ENCODE data around the gene CES4A. TPM values are rescaled to one million over a fixed set of nuclear protein-coding genes. Genes with fewer than 3 reads are reported as not detected.

CES4A gene
- total RNA-seq, 1 donor from 2014 or later, result 10.2 TPM

DNA sequence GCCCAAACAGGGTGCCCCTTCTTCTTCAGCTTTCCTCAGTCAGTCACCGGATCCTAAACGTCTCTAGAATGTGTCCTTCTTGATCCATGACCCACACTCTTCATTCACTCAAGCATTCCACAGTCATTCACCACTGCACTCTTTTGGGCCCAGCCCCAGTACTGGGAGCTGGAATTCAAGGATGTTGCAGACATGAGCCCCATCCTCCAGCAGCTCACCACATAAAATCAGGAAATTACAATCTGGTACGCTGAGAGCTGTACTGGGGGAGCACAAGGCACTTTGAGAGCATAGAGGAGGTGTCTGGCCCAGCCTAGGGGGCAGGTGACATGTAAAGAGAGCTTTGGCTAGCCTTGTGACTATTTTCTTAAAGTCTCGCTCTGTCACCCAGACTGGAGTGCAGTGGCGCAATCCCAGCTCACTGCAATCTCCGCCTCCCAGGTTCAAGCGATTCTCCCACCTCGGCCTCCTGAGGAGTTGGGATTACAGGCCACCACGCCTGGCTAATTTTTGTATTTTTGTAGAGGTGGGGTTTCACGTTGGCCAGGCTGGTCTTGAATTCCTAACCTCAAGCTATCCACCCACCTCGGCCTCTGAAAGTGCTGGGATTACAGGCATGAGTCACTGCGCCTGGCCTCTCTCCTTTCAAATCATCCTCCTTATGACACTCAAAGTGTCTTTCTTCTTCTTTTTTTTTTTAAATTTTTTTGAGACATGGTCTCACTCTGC, 18.7 kb downstream of the CES4A start:
- Mint-ChIP-seq H3K27ac (no peak overlapping the region), H3K4me3 (no peak overlapping the region), H3K36me3 (ENCODE audit: low read depth) (no peaks in the 10 kb centered on the region), H3K4me1 (no peaks in the 10 kb centered on the region), H3K27me3 (no peaks in the 10 kb centered on the region), H3K9me3 (no peaks in the 10 kb centered on the region)
- CTCF ChIA-PET, result no interaction called here
- no peak for ATAC-seq (ENCODE audit: low read depth)
- DNase-seq, result no peak
- POLR2A ChIA-PET, result interaction anchor here (0.5 kb wide), 1 partner anchor 16 kb away, joined by 6 read pairs; no protein-coding TSS in a partner anchor
- TF ChIP-seq, protein P1, sequence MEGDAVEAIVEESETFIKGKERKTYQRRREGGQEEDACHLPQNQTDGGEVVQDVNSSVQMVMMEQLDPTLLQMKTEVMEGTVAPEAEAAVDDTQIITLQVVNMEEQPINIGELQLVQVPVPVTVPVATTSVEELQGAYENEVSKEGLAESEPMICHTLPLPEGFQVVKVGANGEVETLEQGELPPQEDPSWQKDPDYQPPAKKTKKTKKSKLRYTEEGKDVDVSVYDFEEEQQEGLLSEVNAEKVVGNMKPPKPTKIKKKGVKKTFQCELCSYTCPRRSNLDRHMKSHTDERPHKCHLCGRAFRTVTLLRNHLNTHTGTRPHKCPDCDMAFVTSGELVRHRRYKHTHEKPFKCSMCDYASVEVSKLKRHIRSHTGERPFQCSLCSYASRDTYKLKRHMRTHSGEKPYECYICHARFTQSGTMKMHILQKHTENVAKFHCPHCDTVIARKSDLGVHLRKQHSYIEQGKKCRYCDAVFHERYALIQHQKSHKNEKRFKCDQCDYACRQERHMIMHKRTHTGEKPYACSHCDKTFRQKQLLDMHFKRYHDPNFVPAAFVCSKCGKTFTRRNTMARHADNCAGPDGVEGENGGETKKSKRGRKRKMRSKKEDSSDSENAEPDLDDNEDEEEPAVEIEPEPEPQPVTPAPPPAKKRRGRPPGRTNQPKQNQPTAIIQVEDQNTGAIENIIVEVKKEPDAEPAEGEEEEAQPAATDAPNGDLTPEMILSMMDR (IDR thresholded peaks at IDR 0.05), result no peak
- intact Hi-C loops (cut with micrococcal nuclease), result no loop called here

DNA sequence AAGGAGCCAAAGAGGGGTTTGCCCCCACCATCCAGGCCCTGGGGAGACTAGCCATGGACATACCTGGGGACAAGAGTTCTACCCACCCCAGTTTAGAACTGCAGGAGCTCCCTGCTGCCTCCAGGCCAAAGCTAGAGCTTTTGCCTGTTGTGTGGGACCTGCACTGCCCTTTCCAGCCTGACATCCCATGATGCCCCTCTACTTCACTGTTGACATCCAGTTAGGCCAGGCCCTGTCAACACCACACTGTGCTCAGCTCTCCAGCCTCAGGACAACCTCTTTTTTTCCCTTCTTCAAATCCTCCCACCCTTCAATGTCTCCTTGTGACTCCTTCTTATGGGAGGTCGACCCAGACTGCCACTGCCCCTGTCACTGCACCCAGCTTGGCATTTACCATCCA, 20.8 kb downstream of the CES4A start:
- intact Hi-C loops (cut with micrococcal nuclease), result no loop called here
- CTCF ChIA-PET, result no interaction called here
- TF ChIP-seq, protein P1 (IDR thresholded peaks at IDR 0.05), result no peak
- ATAC-seq (ENCODE audit: low read depth) (no peak), DNase-seq (no peak)
- Mint-ChIP-seq H3K36me3 (ENCODE audit: low read depth) (no peaks in the 10 kb centered on the region), H3K4me3 (no peak overlapping the region), H3K27ac (no peak overlapping the region), H3K9me3 (no peaks in the 10 kb centered on the region), H3K4me1 (peaks cover 2% of the 10 kb centered on the region), H3K27me3 (no peaks in the 10 kb centered on the region)
- POLR2A ChIA-PET, result interaction anchor here (0.7 kb wide), 1 partner anchor 10 kb away, joined by 3 read pairs; no protein-coding TSS in a partner anchor

DNA sequence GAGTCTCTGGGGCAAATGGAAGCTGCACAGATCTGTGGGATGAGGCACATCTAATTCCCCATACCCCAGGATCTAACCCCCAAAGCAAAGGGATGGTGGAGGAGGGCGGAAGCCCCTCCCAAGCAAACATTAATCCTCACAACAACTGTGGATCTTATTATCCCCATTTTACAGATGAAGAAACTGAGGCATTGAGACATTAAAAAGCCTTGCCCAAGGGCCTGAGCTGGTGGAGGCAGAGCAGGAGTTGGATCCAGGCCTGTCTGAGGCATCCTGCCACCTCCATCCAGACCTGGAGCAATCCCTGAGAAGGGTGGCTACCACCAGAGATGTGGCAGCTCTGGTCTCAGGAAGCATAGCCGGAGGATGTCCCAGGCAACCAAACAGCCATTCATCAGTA, 22.9 kb downstream of the CES4A start:
- peaks cover 4% of the 10 kb centered on the region for H3K4me1 Mint-ChIP-seq
- H3K36me3 Mint-ChIP-seq (ENCODE audit: low read depth), result no peaks in the 10 kb centered on the region
- H3K4me3 Mint-ChIP-seq, result no peak overlapping the region
- intact Hi-C loops (cut with micrococcal nuclease), result no loop called here
- CTCF ChIA-PET, result no interaction called here
- TF ChIP-seq, protein P1 (IDR thresholded peaks at IDR 0.05), result no peak
- no peaks in the 10 kb centered on the region for H3K27me3 Mint-ChIP-seq
- no peak overlapping the region for H3K27ac Mint-ChIP-seq
- POLR2A ChIA-PET, result no interaction called here
- no peaks in the 10 kb centered on the region for H3K9me3 Mint-ChIP-seq
- DNase-seq, result no peak
- no peak for ATAC-seq (ENCODE audit: low read depth)

DNA sequence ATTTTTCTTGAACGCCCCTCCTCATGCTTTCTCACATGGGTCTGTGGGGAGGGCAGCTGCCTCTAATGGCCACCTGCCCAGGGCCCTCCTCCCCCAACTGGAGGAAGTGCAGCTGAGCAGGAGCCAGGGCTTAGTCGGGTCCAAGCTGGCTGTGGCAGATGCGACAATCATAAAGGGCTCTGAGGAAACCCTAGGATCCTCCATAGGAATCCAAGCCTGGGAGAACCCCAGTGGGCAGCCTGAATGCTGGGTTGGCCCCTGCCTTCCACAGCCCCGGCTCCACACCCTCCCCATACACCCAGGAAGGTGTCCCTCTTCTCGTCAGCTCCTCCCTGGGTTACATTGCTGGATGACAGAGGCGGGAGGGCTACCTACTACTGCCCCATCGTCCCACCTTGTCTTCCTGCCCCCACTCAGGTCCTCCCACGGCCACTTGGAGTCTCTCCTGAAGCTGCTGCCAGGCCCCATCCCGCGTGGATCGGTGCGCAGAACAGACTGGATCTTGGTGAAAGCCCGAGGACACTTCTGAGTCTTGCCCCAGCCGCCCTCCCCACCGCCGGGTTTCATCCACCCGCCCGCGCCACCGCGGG, 24.9 kb downstream of the CES4A start:
- TF ChIP-seq, protein P1 (IDR thresholded peaks at IDR 0.05), result no peak
- DNase-seq, result no peak
- no peaks in the 10 kb centered on the region for H3K36me3 Mint-ChIP-seq (ENCODE audit: low read depth)
- H3K4me3 Mint-ChIP-seq, result peak overlapping the region; percentile 46
- intact Hi-C loops (cut with micrococcal nuclease), result no loop called here
- no peak overlapping the region for H3K27ac Mint-ChIP-seq
- no peak for ATAC-seq (ENCODE audit: low read depth)
- ChIA-PET POLR2A (interaction anchor here (1.1 to 2.2 kb wide), 5 partner anchors 15 to 214 kb away, joined by 3 to 14 read pairs (median 3); partner anchors contain the start of genes CBFB, FBXL8, TMEM208 and TRADD), CTCF (interaction anchor here (0.8 to 2.5 kb wide), 3 partner anchors 15 to 142 kb away, joined by 3 to 15 read pairs (median 3); no protein-coding TSS in a partner anchor)
- peaks cover 4% of the 10 kb centered on the region for H3K4me1 Mint-ChIP-seq
- no peaks in the 10 kb centered on the region for H3K9me3 Mint-ChIP-seq
- no peaks in the 10 kb centered on the region for H3K27me3 Mint-ChIP-seq
